MCF 10A (cell line): ENCODE results near the gene TXNDC5. TPM values are rescaled to one million over a fixed set of nuclear protein-coding genes. Genes with fewer than 3 reads are reported as not detected.
"Not testable (repeated sequence)": the region's sequence is repeated elsewhere in the genome, so short reads cannot be mapped to it uniquely, and the experiment has no call there.

Experiments
- BruUV-seq: library from RNA; stranded (reverse); fragments of 400-500 nt; replicated peaks from 2 replicates; lab custom pipeline; 2021; lab: Mats Ljungman, UMichigan
- CTCF ChIA-PET: fragments of 300-600 bp; sonication (Branson Sonifier 250); formaldehyde crosslinking; extraction: SDS; loops from one replicate; lab custom pipeline; 2021; ENCODE audit warnings: antibody characterized with exemption, inconsistent platforms; lab: Yijun Ruan, JAX
- POLR2A ChIA-PET: fragments of 300-600, 350-650 bp; sonication (Branson Sonifier 250); formaldehyde crosslinking; extraction: SDS; loops from one replicate; lab custom pipeline; 2020; ENCODE audit warnings: antibody characterized with exemption, inconsistent platforms; lab: Yijun Ruan, JAX
- DNase-seq: peaks from one replicate; pipeline ENCODE4 v3.0.0-alpha.2; 2018; ENCODE audit not compliant: unreplicated experiment
- H3K27ac Mint-ChIP-seq: one replicate; pipeline ENCODE4 v1.8.0; 2022; ENCODE audit warnings: mild to moderate bottlenecking, low read depth, mixed read lengths; ENCODE audit not compliant: unreplicated experiment
- H3K27me3 Mint-ChIP-seq: one replicate; pipeline ENCODE4 v1.8.0; 2022; ENCODE audit warnings: mixed read lengths; ENCODE audit not compliant: insufficient read depth, unreplicated experiment
- H3K36me3 Mint-ChIP-seq: one replicate; pipeline ENCODE4 v1.8.0; 2022; ENCODE audit warnings: mild to moderate bottlenecking, moderate library complexity, mixed read lengths; ENCODE audit not compliant: insufficient read depth, unreplicated experiment
- H3K4me1 Mint-ChIP-seq: one replicate; pipeline ENCODE4 v1.8.0; 2022; ENCODE audit warnings: mixed read lengths; ENCODE audit not compliant: insufficient read depth, unreplicated experiment
- H3K4me3 Mint-ChIP-seq: one replicate; pipeline ENCODE4 v1.8.0; 2022; ENCODE audit warnings: mild to moderate bottlenecking, moderate library complexity, mixed read lengths; ENCODE audit not compliant: unreplicated experiment
- H3K9me3 Mint-ChIP-seq: one replicate; pipeline ENCODE4 v1.8.0; 2022; ENCODE audit warnings: mixed read lengths; ENCODE audit not compliant: unreplicated experiment
- CTCF ChIP-seq: fragments of 200-600 bp; IDR thresholded peaks from one replicate; pipeline ENCODE4 v1.8.0; 2022; ENCODE audit warnings: antibody characterized with exemption, mild to moderate bottlenecking; ENCODE audit not compliant: unreplicated experiment
- intact Hi-C: fragments of 100-400 bp; cut with micrococcal nuclease; formaldehyde crosslinking; loops from 2 replicates; pipeline ENCODE4 v1.14.1; 2022
- total RNA-seq: library from RNA; stranded (reverse); gene quantifications from 2 replicates; pipeline ENCODE4 v1.2.3, GENCODE V29; 2022

Gene TXNDC5
- total RNA-seq, 1 experiment from 2014 or later, result 195 TPM

DNA sequence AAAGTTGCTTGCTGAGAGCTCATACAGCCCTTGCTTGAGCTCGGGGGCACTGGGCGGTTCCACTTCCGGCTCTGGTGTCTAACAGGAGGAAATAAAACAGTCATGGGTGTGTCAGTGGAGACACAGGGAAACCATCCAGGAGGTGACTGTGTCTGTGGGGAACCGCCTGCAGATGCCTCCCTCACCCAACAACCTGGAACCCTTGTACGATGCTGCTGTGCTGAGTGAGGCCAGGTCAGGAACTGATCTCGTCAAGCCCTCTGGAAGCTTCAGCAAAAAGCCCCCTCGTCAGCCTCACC is 15.5 kb downstream of the TXNDC5 start:
- H3K9me3 Mint-ChIP-seq, result no peaks in the 10 kb centered on the region
- CTCF ChIA-PET, result interaction anchor here (0.6 to 1.1 kb wide), 2 partner anchors 12 to 1958 kb away, joined by 4 read pairs; no protein-coding TSS in a partner anchor
- H3K27me3 Mint-ChIP-seq, result no peaks in the 10 kb centered on the region
- H3K27ac Mint-ChIP-seq, result no peak overlapping the region
- intact Hi-C loops, result no loop called here
- H3K4me1 Mint-ChIP-seq, result no peaks in the 10 kb centered on the region
- POLR2A ChIA-PET, result interaction anchor here (0.8 kb wide), 1 partner anchor 13 kb away, joined by 3 read pairs; no protein-coding TSS in a partner anchor
- peaks cover 88% of the 10 kb centered on the region for H3K36me3 Mint-ChIP-seq
- TF ChIP-seq CTCF, result no peak
- H3K4me3 Mint-ChIP-seq, result no peak overlapping the region
- no TSS peak for BruUV-seq
- no peak for DNase-seq

- no peaks in the 10 kb centered on the region for H3K27me3 Mint-ChIP-seq
- no peak overlapping the region for H3K27ac Mint-ChIP-seq
- BruUV-seq, result no TSS peak
- no peaks in the 10 kb centered on the region for H3K4me1 Mint-ChIP-seq
- H3K4me3 Mint-ChIP-seq, result no peak overlapping the region
- no peak for DNase-seq
- ChIA-PET POLR2A (no interaction called here), CTCF (interaction anchor here (1.1 kb wide), 1 partner anchor 12 kb away, joined by 4 read pairs; no protein-coding TSS in a partner anchor)
- H3K36me3 Mint-ChIP-seq, result peaks cover 88% of the 10 kb centered on the region
- intact Hi-C loops, result no loop called here
- no peaks in the 10 kb centered on the region for H3K9me3 Mint-ChIP-seq
- no peak for TF ChIP-seq CTCF
These were observed 16.1 kb downstream of the TXNDC5 start for GRCh38 chr6:7894262-7895124.

- TF ChIP-seq CTCF, result no peak
- POLR2A ChIA-PET, result no interaction called here
- CTCF ChIA-PET, result interaction anchor here (1.1 kb wide), 1 partner anchor 166 kb away, joined by 3 read pairs; no protein-coding TSS in a partner anchor
- Mint-ChIP-seq H3K4me3 (no peak overlapping the region), H3K27ac (no peak overlapping the region), H3K36me3 (peaks cover 80% of the 10 kb centered on the region), H3K4me1 (no peaks in the 10 kb centered on the region), H3K9me3 (no peaks in the 10 kb centered on the region), H3K27me3 (no peaks in the 10 kb centered on the region)
- BruUV-seq, result no TSS peak
- no peak for DNase-seq
- intact Hi-C loops, result no loop called here
These were observed 17.2 kb downstream of the TXNDC5 start for GRCh38 chr6:7893342-7893741.

DNA sequence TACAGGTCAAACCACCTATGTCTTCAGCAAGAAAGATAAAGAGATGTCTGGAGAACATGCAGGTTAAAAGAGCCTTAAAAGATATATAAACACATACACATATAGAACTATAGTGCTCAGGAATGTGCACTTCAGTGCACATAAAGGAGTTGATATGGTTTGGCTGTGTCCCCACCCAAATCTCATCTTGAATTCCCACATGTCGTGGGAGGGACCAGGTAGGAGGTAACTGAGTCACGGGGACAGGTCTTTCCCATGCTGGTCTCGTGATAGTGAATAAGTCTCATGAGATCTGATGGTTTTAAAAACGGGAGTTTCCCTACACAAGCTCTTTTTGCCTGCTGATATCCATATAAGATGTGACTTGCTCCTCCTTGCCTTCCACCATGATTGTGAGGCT is 18.2 kb downstream of the TXNDC5 start:
- H3K27me3 Mint-ChIP-seq, H3K4me1 Mint-ChIP-seq, DNase-seq, H3K4me3 Mint-ChIP-seq, intact Hi-C loops, H3K9me3 Mint-ChIP-seq, H3K27ac Mint-ChIP-seq, POLR2A ChIA-PET, BruUV-seq: not testable (repeated sequence)
- CTCF ChIA-PET, result interaction anchor here (1.1 to 1.4 kb wide), 2 partner anchors 19 to 165 kb away, joined by 3 read pairs; no protein-coding TSS in a partner anchor
- peaks cover 80% of the 10 kb centered on the region for H3K36me3 Mint-ChIP-seq
